Left lung (tissue), 10 donors: ENCODE data around the gene IL15. TPM values are rescaled to one million over a fixed set of nuclear protein-coding genes. Genes with fewer than 3 reads are reported as not detected.

ENCODE experiments used
- ATAC-seq: fragments of 200-7000 bp; cut with Tn5 transposase; one replicate; pipeline ENCODE4 v1.9.1; 2020; ENCODE audit warnings: moderate library complexity
- DNase-seq, 4 donors: peaks; one replicate each; pipeline ENCODE4 v3.0.0-alpha.2; 2013 to 2020
- H3K27ac ChIP-seq, 2 donors: fragments of 200-600 bp; sonication (generic) in 1 of 2; one replicate each; pipeline versions ENCODE4 v1.5.0 to v1.8.0; 2020 to 2021
- H3K27me3 ChIP-seq, 2 donors: fragments of 200-600 bp; sonication (generic) in 1 of 2; one replicate each; pipeline versions ENCODE4 v1.5.0 to v1.8.0; 2020 to 2021
- H3K36me3 ChIP-seq, 2 donors: fragments of 200-600 bp; sonication (generic) in 1 of 2; one replicate each; pipeline versions ENCODE4 v1.5.0 to v1.8.0; 2020 to 2021
- H3K4me1 ChIP-seq, 2 donors: fragments of 200-600 bp; one replicate each; pipeline ENCODE4 v1.8.0; 2021
- H3K4me3 ChIP-seq, 2 donors: fragments of 200-600 bp; sonication (generic) in 1 of 2; one replicate each; pipeline versions ENCODE4 v1.5.0 to v1.8.0; 2020 to 2021; ENCODE audit warnings: mild to moderate bottlenecking in 1 of 2
- H3K9me3 ChIP-seq, 2 donors: fragments of 200-600 bp; sonication (generic) in 1 of 2; one replicate each; pipeline versions ENCODE4 v1.5.0 to v1.8.0; 2020 to 2021
- CTCF ChIP-seq, 2 donors: fragments of 200-600 bp; sonication (generic) in 1 of 2; IDR thresholded peaks; one replicate each; pipeline versions ENCODE4 v1.5.0 to v1.8.0; 2021; ENCODE audit warnings: antibody characterized with exemption in 2 of 2
- intact Hi-C, 2 donors: fragments of 100-400 bp; cut with DNase I; formaldehyde crosslinking; loops; one replicate each; pipeline versions ENCODE4 v1.11.2 to v1.14.2; 2022
- polyA plus RNA-seq, 6 donors: library from polyadenylated mRNA; unstranded; fragments of 120-200 nt; gene quantifications; one replicate each; pipeline ENCODE4 v1.2.1, GENCODE V29; 2013; ENCODE audit not compliant: insufficient read length in 6 of 6
- total RNA-seq, 2 donors: library from RNA; stranded (reverse); fragmentation: NEBNext Ultra II Directional; extraction: Animal tissue kit (Norgen Biotek cat#: 25700); gene quantifications; one replicate each; pipeline ENCODE4 v1.2.1, GENCODE V29; 2021
- donor health status: DM: no; HTN: yes; CAD: no.
- donor health status: DM: no; HTN: no; CAD: no.

Gene IL15
- total and polyA plus RNA-seq, 8 donors = 0.74 to 6.4 (median 1.3) TPM

GRCh38 chr4:141645611-141646340 lies 9.4 kb downstream of the IL15 start:
- ATAC-seq (no peak), DNase-seq (no peak)
- H3K36me3 ChIP-seq = no peaks in the 10 kb centered on the region
- no peak for TF ChIP-seq CTCF (IDR thresholded peaks at IDR 0.05)
- H3K4me1 ChIP-seq = peaks cover 0 to 26% of the 10 kb centered on the region in 2 donors
- H3K27me3 ChIP-seq = no peaks in the 10 kb centered on the region
- no peak overlapping the region for H3K4me3 ChIP-seq
- no peaks in the 10 kb centered on the region for H3K9me3 ChIP-seq
- intact Hi-C loops = no loop called here
- no peak overlapping the region for H3K27ac ChIP-seq

GRCh38 chr4:141646969-141647368 lies 10.6 kb downstream of the IL15 start:
- Histone ChIP-seq H3K27ac (no peak overlapping the region), H3K4me1 (peaks cover 0 to 26% of the 10 kb centered on the region in 2 donors), H3K9me3 (no peaks in the 10 kb centered on the region), H3K27me3 (no peaks in the 10 kb centered on the region), H3K36me3 (no peaks in the 10 kb centered on the region), H3K4me3 (no peak overlapping the region)
- ATAC-seq (no peak), DNase-seq (no peak)
- intact Hi-C loops = no loop called here
- no peak for TF ChIP-seq CTCF (IDR thresholded peaks at IDR 0.05)

- Histone ChIP-seq H3K36me3 (no peaks in the 10 kb centered on the region), H3K27ac (no peak overlapping the region), H3K4me3 (no peak overlapping the region), H3K4me1 (peaks cover 0 to 20% of the 10 kb centered on the region in 2 donors), H3K9me3 (no peaks in the 10 kb centered on the region), H3K27me3 (no peaks in the 10 kb centered on the region)
- DNase-seq (no peak), ATAC-seq (no peak)
- intact Hi-C loops = no loop called here
- TF ChIP-seq CTCF (IDR thresholded peaks at IDR 0.05) = no peak
Observed at GRCh38 chr4:141647966-141648365, 11.6 kb downstream of the IL15 start.

- Histone ChIP-seq H3K27ac (peak overlapping the region; percentile 28 to 38), H3K9me3 (no peaks in the 10 kb centered on the region), H3K36me3 (no peaks in the 10 kb centered on the region), H3K4me1 (peaks cover 0 to 33% of the 10 kb centered on the region in 2 donors), H3K4me3 (no peak overlapping the region), H3K27me3 (no peaks in the 10 kb centered on the region)
- DNase-seq (peak in 2 of 4 donors; percentile 30 to 33), ATAC-seq (peak; percentile 52)
- TF ChIP-seq CTCF (IDR thresholded peaks at IDR 0.05) = no peak
- intact Hi-C loops = no loop called here
Observed at GRCh38 chr4:141652161-141652778, 15.9 kb downstream of the IL15 start.

GRCh38 chr4:141654098-141654497 lies 17.7 kb downstream of the IL15 start:
- Histone ChIP-seq H3K36me3 (no peaks in the 10 kb centered on the region), H3K9me3 (no peaks in the 10 kb centered on the region), H3K4me3 (no peak overlapping the region), H3K27me3 (no peaks in the 10 kb centered on the region), H3K27ac (no peak overlapping the region), H3K4me1 (peaks cover 0 to 19% of the 10 kb centered on the region in 2 donors)
- DNase-seq = peak in 1 of 4 donors; percentile 36
- intact Hi-C loops = no loop called here
- TF ChIP-seq CTCF (IDR thresholded peaks at IDR 0.05) = peak; percentile 13 to 30
- peak; percentile 77 for ATAC-seq
